HUES6 (cell line): Measurements from ENCODE around the gene CCT7.

Experiments used
- H3K27ac ChIP-seq: 2 replicates; pipeline ENCODE4 v1.7.0; 2013; ENCODE audit warnings: low read depth, mild to moderate bottlenecking, low read length, inconsistent platforms
- H3K27me3 ChIP-seq: 2 replicates; pipeline ENCODE4 v1.6.1; 2013; ENCODE audit warnings: low read length; ENCODE audit not compliant: control insufficient read depth, insufficient read depth
- H3K36me3 ChIP-seq: 2 replicates; pipeline ENCODE4 v1.6.1; 2013; ENCODE audit warnings: low read length; ENCODE audit not compliant: control insufficient read depth, insufficient read depth
- H3K4me1 ChIP-seq: 2 replicates; pipeline ENCODE4 v1.6.1; 2013; ENCODE audit warnings: low read length; ENCODE audit not compliant: control insufficient read depth, insufficient read depth
- H3K4me3 ChIP-seq: 2 replicates; pipeline ENCODE4 v1.5.1; 2013; ENCODE audit warnings: low read depth, low read length
- H3K9ac ChIP-seq: one replicate; pipeline ENCODE4 v1.6.1; 2013; ENCODE audit warnings: mild to moderate bottlenecking, low read length
- H3K9me3 ChIP-seq: 2 replicates; pipeline ENCODE4 v1.6.1; 2013; ENCODE audit warnings: low read depth, low read length; ENCODE audit not compliant: control insufficient read depth, insufficient read depth

The CCT7 gene

GRCh38 chr2:73227086-73227485 is 7.0 kb upstream of the CCT7 start:
- no peak overlapping the region for H3K4me3 ChIP-seq
- no peak overlapping the region for H3K27ac ChIP-seq
- no peaks in the 10 kb centered on the region for H3K4me1 ChIP-seq
- no peaks in the 10 kb centered on the region for H3K9me3 ChIP-seq
- no peak overlapping the region for H3K9ac ChIP-seq
- H3K36me3 ChIP-seq = peaks cover 55% of the 10 kb centered on the region
- no peaks in the 10 kb centered on the region for H3K27me3 ChIP-seq

GRCh38 chr2:73228631-73229030 is 5.5 kb upstream of the CCT7 start:
- Histone ChIP-seq H3K9ac (no peak overlapping the region), H3K36me3 (peaks cover 39% of the 10 kb centered on the region), H3K27me3 (no peaks in the 10 kb centered on the region), H3K4me3 (no peak overlapping the region), H3K9me3 (no peaks in the 10 kb centered on the region), H3K27ac (no peak overlapping the region), H3K4me1 (peaks cover 4% of the 10 kb centered on the region)

GRCh38 chr2:73232403-73233153 is 1.5 kb upstream of the CCT7 start:
- peak overlapping the region; percentile 43 for H3K9ac ChIP-seq
- no peaks in the 10 kb centered on the region for H3K27me3 ChIP-seq
- H3K36me3 ChIP-seq = peaks cover 6% of the 10 kb centered on the region; the same call in 1 of the 2 replicates
- H3K4me3 ChIP-seq = peak overlapping the region; percentile 92
- no peak overlapping the region for H3K27ac ChIP-seq
- peaks cover 20% of the 10 kb centered on the region for H3K4me1 ChIP-seq
- no peaks in the 10 kb centered on the region for H3K9me3 ChIP-seq

- Histone ChIP-seq H3K27me3 (no peaks in the 10 kb centered on the region), H3K9ac (peak within 1 kb of the TSS; percentile 81), H3K9me3 (no peaks in the 10 kb centered on the region), H3K4me1 (peaks cover 24% of the 10 kb centered on the region), H3K4me3 (peak within 1 kb of the TSS; percentile 92), H3K27ac (no peak within 1 kb of the TSS; the same call in 1 of the 2 replicates), H3K36me3 (peaks cover 6% of the 10 kb centered on the region; the same call in 1 of the 2 replicates)
These were observed 765 bp upstream of the CCT7 start, which contains the start of gene PRADC1 for GRCh38 chr2:73233154-73233931. PRADC1 (minus strand) TSS chr2:73233239; CDS start chr2:73233160, 79 bp downstream.

- H3K4me3 ChIP-seq = peak overlapping the region; percentile 92
- H3K36me3 ChIP-seq = peaks cover 27% of the 10 kb centered on the region
- peaks cover 27% of the 10 kb centered on the region for H3K4me1 ChIP-seq
- H3K27ac ChIP-seq = no peak overlapping the region
- H3K27me3 ChIP-seq = no peaks in the 10 kb centered on the region
- H3K9ac ChIP-seq = peak overlapping the region; percentile 92
- no peaks in the 10 kb centered on the region for H3K9me3 ChIP-seq
These were observed 1.4 kb downstream of the CCT7 start for GRCh38 chr2:73235315-73236028.

- Histone ChIP-seq H3K4me3 (no peak overlapping the region), H3K27me3 (no peaks in the 10 kb centered on the region), H3K9ac (no peak overlapping the region), H3K4me1 (peaks cover 27% of the 10 kb centered on the region), H3K27ac (no peak overlapping the region), H3K36me3 (peaks cover 41% of the 10 kb centered on the region), H3K9me3 (no peaks in the 10 kb centered on the region)
These were observed 3.1 kb downstream of the CCT7 start for GRCh38 chr2:73237168-73237567.

- H3K27me3 ChIP-seq = no peaks in the 10 kb centered on the region
- peak overlapping the region; percentile 49 for H3K27ac ChIP-seq
- H3K4me3 ChIP-seq = peak overlapping the region; percentile 10; the same call in 1 of the 2 replicates
- peaks cover 24% of the 10 kb centered on the region for H3K4me1 ChIP-seq
- no peaks in the 10 kb centered on the region for H3K9me3 ChIP-seq
- H3K9ac ChIP-seq = peak overlapping the region; percentile 62
- H3K36me3 ChIP-seq = peaks cover 49% of the 10 kb centered on the region
These were observed 4.0 kb downstream of the CCT7 start for GRCh38 chr2:73238149-73238548.

GRCh38 chr2:73238976-73239375 is 4.9 kb downstream of the CCT7 start:
- H3K9ac ChIP-seq = no peak overlapping the region
- H3K36me3 ChIP-seq = peaks cover 58% of the 10 kb centered on the region
- no peak overlapping the region for H3K4me3 ChIP-seq
- H3K4me1 ChIP-seq = peaks cover 24% of the 10 kb centered on the region
- H3K9me3 ChIP-seq = no peaks in the 10 kb centered on the region
- peak overlapping the region; percentile 49; the same call in 1 of the 2 replicates for H3K27ac ChIP-seq
- no peaks in the 10 kb centered on the region for H3K27me3 ChIP-seq

- no peaks in the 10 kb centered on the region for H3K9me3 ChIP-seq
- H3K27me3 ChIP-seq = no peaks in the 10 kb centered on the region
- H3K9ac ChIP-seq = no peak overlapping the region
- H3K36me3 ChIP-seq = peaks cover 66% of the 10 kb centered on the region
- no peak overlapping the region for H3K4me3 ChIP-seq
- peaks cover 24% of the 10 kb centered on the region for H3K4me1 ChIP-seq
- H3K27ac ChIP-seq = no peak overlapping the region
These were observed 5.7 kb downstream of the CCT7 start for GRCh38 chr2:73239776-73240175.

GRCh38 chr2:73243884-73244570 is 9.9 kb downstream of the CCT7 start:
- H3K4me3 ChIP-seq = no peak overlapping the region
- peaks cover 95% of the 10 kb centered on the region for H3K36me3 ChIP-seq
- H3K9me3 ChIP-seq = no peaks in the 10 kb centered on the region
- no peaks in the 10 kb centered on the region for H3K27me3 ChIP-seq
- H3K4me1 ChIP-seq = no peaks in the 10 kb centered on the region
- H3K27ac ChIP-seq = no peak overlapping the region
- H3K9ac ChIP-seq = peak overlapping the region; percentile 52
